SK-N-SH (cell line): Measurements from ENCODE around the gene SEPTIN7. TPM values are rescaled to one million over a fixed set of nuclear protein-coding genes. Genes with fewer than 3 reads are reported as not detected.

Experiments
- CTCF ChIA-PET: fragments of 300-600, 350-600 bp; formaldehyde crosslinking; extraction: SDS; loops from one replicate; lab custom pipeline; 2021; lab: Yijun Ruan, JAX
- POLR2A ChIA-PET: fragments of 350-600 bp; sonication (Branson Sonifier 250); formaldehyde crosslinking; extraction: SDS; loops from one replicate; lab custom pipeline; 2020; ENCODE audit warnings: antibody characterized with exemption, inconsistent platforms; lab: Yijun Ruan, JAX
- DNase-seq: peaks from one replicate; pipeline ENCODE4 v3.0.0; 2012
- H2AFZ ChIP-seq: fragments of 200-600 bp; sonication (generic); 2 replicates; pipeline ENCODE4 v1.8.1; 2016; ENCODE audit warnings: antibody characterized with exemption, mild to moderate bottlenecking, low read depth
- H3F3A ChIP-seq: fragments of 200-600 bp; sonication (generic); replicated peaks from 2 replicates; pipeline ENCODE3; 2016; ENCODE audit warnings: antibody characterized with exemption, mild to moderate bottlenecking; ENCODE audit not compliant: insufficient read depth
- H3K27ac ChIP-seq, 2 experiments: fragments of 200-500 bp in 1 of 2; fragments of 200-600 bp in 1 of 2; sonication (Bioruptor generic) in 1 of 2; sonication (generic), shearing (Covaris generic) in 1 of 2; 2 replicates each; pipeline versions ENCODE4 v1.5.1 to v1.6.1; 2014 to 2016; ENCODE audit warnings: low read depth in 2 of 2, inconsistent platforms in 1 of 2, low read length in 1 of 2, mild to moderate bottlenecking in 1 of 2, mixed read lengths in 1 of 2
- H3K27me3 ChIP-seq: fragments of 200-600 bp; sonication (generic), shearing (Covaris generic); 2 replicates; pipeline ENCODE4 v1.6.1; 2016; ENCODE audit warnings: mixed run types; ENCODE audit not compliant: insufficient read depth
- H3K36me3 ChIP-seq, 2 experiments: fragments of 200-500 bp in 1 of 2; fragments of 200-600 bp in 1 of 2; sonication (Bioruptor generic) in 1 of 2; sonication (generic) in 1 of 2; replicated peaks in 1 of 2; 2 replicates each; pipeline versions ENCODE3 to v1.5.1; 2014 to 2016; ENCODE audit warnings: low read length in 1 of 2, mild to moderate bottlenecking in 1 of 2; ENCODE audit not compliant: insufficient read depth in 2 of 2, control insufficient read depth in 1 of 2
- H3K4me1 ChIP-seq, 2 experiments: fragments of 200-500 bp in 1 of 2; fragments of 200-600 bp in 1 of 2; sonication (Bioruptor generic) in 1 of 2; sonication (generic), shearing (Covaris generic) in 1 of 2; 2 replicates each; pipeline versions ENCODE4 v1.5.1 to v1.6.1; 2014 to 2016; ENCODE audit warnings: low read depth in 1 of 2, low read length in 1 of 2, mixed run types in 1 of 2; ENCODE audit not compliant: insufficient read depth in 2 of 2, control insufficient read depth in 1 of 2
- H3K4me2 ChIP-seq: fragments of 200-600 bp; sonication (generic), shearing (Covaris generic); 2 replicates; pipeline ENCODE4 v1.6.1; 2017; ENCODE audit warnings: mixed run types
- H3K4me3 ChIP-seq, 2 experiments: fragments of 200-500 bp in 1 of 2; fragments of 200-600 bp in 1 of 2; sonication (Bioruptor generic) in 1 of 2; sonication (generic), shearing (Covaris generic) in 1 of 2; 2 replicates each; pipeline versions ENCODE4 v1.5.1 to v1.8.1; 2014 to 2016; ENCODE audit warnings: low read depth in 2 of 2, inconsistent platforms in 1 of 2, low read length in 1 of 2, mild to moderate bottlenecking in 1 of 2, mixed read lengths in 1 of 2, moderate library complexity in 1 of 2
- H3K79me2 ChIP-seq: fragments of 200-600 bp; sonication (generic); 2 replicates; pipeline ENCODE4 v1.8.1; 2017; ENCODE audit warnings: mild to moderate bottlenecking; ENCODE audit not compliant: insufficient read depth
- H3K9ac ChIP-seq: fragments of 200-600 bp; sonication (generic); 2 replicates; pipeline ENCODE4 v1.6.1; 2017; ENCODE audit warnings: mixed run types
- H3K9me2 ChIP-seq: fragments of 200-600 bp; sonication (generic); 2 replicates; pipeline ENCODE4 v1.6.1; 2017; ENCODE audit warnings: mixed run types
- H3K9me3 ChIP-seq: fragments of 200-600 bp; sonication (generic); 2 replicates; pipeline ENCODE4 v1.6.1; 2017; ENCODE audit warnings: mixed run types, mild to moderate bottlenecking, moderate library complexity
- H4K20me1 ChIP-seq: fragments of 200-600 bp; sonication (generic); 2 replicates; pipeline ENCODE4 v1.6.1; 2017; ENCODE audit warnings: mild to moderate bottlenecking, mixed run types; ENCODE audit not compliant: insufficient read depth
- FOSL2 ChIP-seq: IDR thresholded peaks from 2 replicates; pipeline ENCODE4 v1.4.0; 2012; ENCODE audit warnings: low read depth, mild to moderate bottlenecking, moderate library complexity, borderline replicate concordance
- GATA2 ChIP-seq: sonication (generic); formaldehyde crosslinking; IDR thresholded peaks from 2 replicates; pipeline ENCODE4 v1.5.0; 2020; ENCODE audit warnings: mild to moderate bottlenecking, missing genetic modification reagents
- MXI1 ChIP-seq: IDR thresholded peaks from 2 replicates; pipeline ENCODE4 v1.6.1; 2012; ENCODE audit warnings: mild to moderate bottlenecking, low read depth, low read length, improper control_type of control experiment
- RFX5 ChIP-seq: IDR thresholded peaks from 2 replicates; pipeline ENCODE4 v1.6.1; 2012; ENCODE audit warnings: mild to moderate bottlenecking, improper control_type of control experiment, low read length
- TCF12 ChIP-seq: IDR thresholded peaks from 2 replicates; pipeline ENCODE4 v1.4.0; 2012
- WGBS: methylation state at CpG from one replicate; pipeline ENCODE4 v1.1.6; 2017; ENCODE audit warnings: low lambda C conversion rate; 5-methylcytosine and 5-hydroxymethylcytosine counted together
- polyA plus RNA-seq, 3 experiments: library from polyadenylated mRNA; depleted of rRNA; stranded (reverse); fragments of >200 nt; gene quantifications; 2 replicates each; pipeline ENCODE4 v1.2.3, GENCODE V29; 2012
- TF ChIP-seq, protein P1 (sequence below): fragments of 200-600 bp; sonication (generic); IDR thresholded peaks from 2 replicates; pipeline ENCODE4 v1.6.1; 2017; ENCODE audit warnings: antibody characterized with exemption, mild to moderate bottlenecking, moderate library complexity
- TF ChIP-seq, protein P2 (sequence below): IDR thresholded peaks from 2 replicates; pipeline ENCODE4 v1.4.0; 2012; ENCODE audit warnings: low read depth
- TF ChIP-seq, protein P3 (sequence below): fragments of 150-350 bp; IDR thresholded peaks from 2 replicates; pipeline ENCODE4 v1.6.1; 2017; ENCODE audit warnings: antibody characterized with exemption, low read length, low read depth, borderline replicate concordance

SEPTIN7 gene
- polyA plus RNA-seq, 1 of the 3 experiments (the other 2 are of a cell fraction): 119 TPM

DNA sequence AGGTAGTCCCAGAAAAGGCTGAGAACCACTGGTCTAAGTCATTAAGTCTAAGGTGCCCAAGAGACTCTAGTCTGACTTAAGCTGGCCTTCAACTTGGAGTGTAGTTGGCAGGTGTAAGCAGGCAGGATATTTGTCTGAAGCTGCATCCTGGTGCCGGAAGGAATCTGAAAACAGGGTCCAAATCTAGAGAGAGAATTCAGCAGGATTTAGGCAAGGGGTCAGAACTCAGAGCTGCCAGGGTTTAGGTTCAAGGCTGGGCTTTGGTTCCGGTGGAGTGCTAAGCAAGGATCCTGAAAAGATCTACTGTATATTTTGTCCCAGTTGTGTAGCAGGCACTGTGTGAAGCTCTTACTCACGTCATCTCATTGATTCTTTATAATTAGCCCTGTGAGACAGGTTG, 16.5 kb upstream of the SEPTIN7 start:
- Histone ChIP-seq H2AFZ (no peak overlapping the region), H3K36me3 (no peaks in the 10 kb centered on the region), H3K4me1 (no peaks in the 10 kb centered on the region), H3K9ac (no peak overlapping the region), H3F3A (no peaks in the 10 kb centered on the region), H3K4me3 (no peak overlapping the region), H3K27ac (no peak overlapping the region), H4K20me1 (no peaks in the 10 kb centered on the region), H3K27me3 (no peaks in the 10 kb centered on the region), H3K4me2 (no peak overlapping the region), H3K9me2 (no peaks in the 10 kb centered on the region), H3K79me2 (no peaks in the 10 kb centered on the region), H3K9me3 (no peaks in the 10 kb centered on the region)
- 88% methylated on average over 3 of the region's 3 CpGs for WGBS
- no peak for DNase-seq
- TF ChIP-seq, protein P1, sequence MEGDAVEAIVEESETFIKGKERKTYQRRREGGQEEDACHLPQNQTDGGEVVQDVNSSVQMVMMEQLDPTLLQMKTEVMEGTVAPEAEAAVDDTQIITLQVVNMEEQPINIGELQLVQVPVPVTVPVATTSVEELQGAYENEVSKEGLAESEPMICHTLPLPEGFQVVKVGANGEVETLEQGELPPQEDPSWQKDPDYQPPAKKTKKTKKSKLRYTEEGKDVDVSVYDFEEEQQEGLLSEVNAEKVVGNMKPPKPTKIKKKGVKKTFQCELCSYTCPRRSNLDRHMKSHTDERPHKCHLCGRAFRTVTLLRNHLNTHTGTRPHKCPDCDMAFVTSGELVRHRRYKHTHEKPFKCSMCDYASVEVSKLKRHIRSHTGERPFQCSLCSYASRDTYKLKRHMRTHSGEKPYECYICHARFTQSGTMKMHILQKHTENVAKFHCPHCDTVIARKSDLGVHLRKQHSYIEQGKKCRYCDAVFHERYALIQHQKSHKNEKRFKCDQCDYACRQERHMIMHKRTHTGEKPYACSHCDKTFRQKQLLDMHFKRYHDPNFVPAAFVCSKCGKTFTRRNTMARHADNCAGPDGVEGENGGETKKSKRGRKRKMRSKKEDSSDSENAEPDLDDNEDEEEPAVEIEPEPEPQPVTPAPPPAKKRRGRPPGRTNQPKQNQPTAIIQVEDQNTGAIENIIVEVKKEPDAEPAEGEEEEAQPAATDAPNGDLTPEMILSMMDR: no peak
- TF ChIP-seq, protein P2, sequence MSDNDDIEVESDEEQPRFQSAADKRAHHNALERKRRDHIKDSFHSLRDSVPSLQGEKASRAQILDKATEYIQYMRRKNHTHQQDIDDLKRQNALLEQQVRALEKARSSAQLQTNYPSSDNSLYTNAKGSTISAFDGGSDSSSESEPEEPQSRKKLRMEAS: no peak
- TF ChIP-seq RFX5: no peak
- TF ChIP-seq MXI1: no peak
- no peak for TF ChIP-seq FOSL2
- TF ChIP-seq GATA2 (CRISPR knock-in tag): no peak
- no peak for TF ChIP-seq TCF12
- TF ChIP-seq, protein P3, sequence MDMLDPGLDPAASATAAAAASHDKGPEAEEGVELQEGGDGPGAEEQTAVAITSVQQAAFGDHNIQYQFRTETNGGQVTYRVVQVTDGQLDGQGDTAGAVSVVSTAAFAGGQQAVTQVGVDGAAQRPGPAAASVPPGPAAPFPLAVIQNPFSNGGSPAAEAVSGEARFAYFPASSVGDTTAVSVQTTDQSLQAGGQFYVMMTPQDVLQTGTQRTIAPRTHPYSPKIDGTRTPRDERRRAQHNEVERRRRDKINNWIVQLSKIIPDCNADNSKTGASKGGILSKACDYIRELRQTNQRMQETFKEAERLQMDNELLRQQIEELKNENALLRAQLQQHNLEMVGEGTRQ: no peak
- POLR2A ChIA-PET: interaction anchor here (1.0 kb wide), 1 partner anchor 16 kb away, joined by 4 read pairs; the partner anchor contains the start of gene SEPTIN7
- CTCF ChIA-PET: interaction anchor here (0.8 to 1.1 kb wide), 5 partner anchors 10 to 74 kb away, joined by 3 to 5 read pairs (median 4); no protein-coding TSS in a partner anchor

DNA sequence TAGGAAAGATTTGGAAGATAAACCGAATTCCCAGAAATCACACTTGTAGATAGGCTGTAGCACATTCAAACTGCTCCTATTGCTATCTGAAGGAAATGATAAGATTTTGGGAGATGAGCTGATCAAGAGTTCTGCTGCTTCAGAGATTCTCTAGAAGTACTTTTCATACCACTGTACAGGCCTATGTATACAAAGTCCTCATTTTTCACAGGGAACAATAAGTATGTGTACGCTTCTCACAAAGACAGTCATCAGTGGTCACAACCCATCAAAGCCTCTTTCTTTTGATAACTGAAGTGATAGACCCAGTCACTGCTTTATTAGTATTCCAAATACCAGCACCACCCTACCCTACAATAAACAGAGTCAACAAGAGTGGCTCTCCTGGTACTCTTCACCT, 15.6 kb upstream of the SEPTIN7 start:
- Histone ChIP-seq H3K4me1 (no peaks in the 10 kb centered on the region), H3K9me2 (no peaks in the 10 kb centered on the region), H3K9ac (no peak overlapping the region), H3K4me2 (no peak overlapping the region), H3K27ac (no peak overlapping the region), H3F3A (no peaks in the 10 kb centered on the region), H3K79me2 (no peaks in the 10 kb centered on the region), H3K9me3 (no peaks in the 10 kb centered on the region), H3K27me3 (no peaks in the 10 kb centered on the region), H3K4me3 (no peak overlapping the region), H3K36me3 (no peaks in the 10 kb centered on the region), H4K20me1 (no peaks in the 10 kb centered on the region), H2AFZ (no peak overlapping the region)
- TF ChIP-seq, protein P1: no peak
- ChIA-PET CTCF (interaction anchor here (0.8 to 1.1 kb wide), 3 partner anchors 9 to 75 kb away, joined by 3 to 5 read pairs (median 4); no protein-coding TSS in a partner anchor), POLR2A (interaction anchor here (0.6 kb wide), 1 partner anchor 108 kb away, joined by 3 read pairs; no protein-coding TSS in a partner anchor)
- no peak for DNase-seq
- 87% methylated on average over 2 of the region's 2 CpGs for WGBS
